GM12801 (cell line): ENCODE measurements around the gene ANKRD44.

Source experiments
- CTCF ChIP-seq: IDR thresholded peaks from one replicate; pipeline ENCODE4 v1.5.1; 2011; ENCODE audit warnings: control low read depth; ENCODE audit not compliant: insufficient read length; ENCODE audit errors: extremely low read depth

ANKRD44 gene

GRCh38 chr2:197297266-197297665 lies 13.3 kb downstream of the ANKRD44 start:
- no peak for TF ChIP-seq CTCF

- no peak for TF ChIP-seq CTCF
Measured at GRCh38 chr2:197296835-197297234, 13.7 kb downstream of the ANKRD44 start.

GRCh38 chr2:197294260-197294659 lies 16.3 kb downstream of the ANKRD44 start:
- TF ChIP-seq CTCF: no peak

GRCh38 chr2:197293252-197294007 lies 17.1 kb downstream of the ANKRD44 start:
- TF ChIP-seq CTCF: no peak

DNA sequence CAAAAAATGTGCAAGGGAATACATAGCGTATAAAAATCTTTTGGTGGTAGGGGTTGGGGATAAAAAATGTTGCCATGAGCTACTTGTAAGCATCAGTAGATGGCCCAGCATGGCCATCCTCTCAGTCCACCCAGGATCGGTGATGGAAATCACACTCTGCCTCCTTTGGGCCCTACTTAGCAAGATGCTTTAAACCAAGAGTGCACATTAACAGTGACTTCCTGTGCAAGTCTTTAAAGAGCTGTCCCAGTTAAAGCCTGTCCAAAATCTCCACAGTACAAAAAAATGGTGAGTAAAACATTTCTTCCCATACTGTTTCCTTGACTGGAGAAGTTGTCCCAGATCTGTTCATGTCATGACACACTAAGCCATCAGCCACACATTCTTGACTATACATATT lies 18.0 kb downstream of the ANKRD44 start:
- TF ChIP-seq CTCF: no peak

- no peak for TF ChIP-seq CTCF
Measured at GRCh38 chr2:197286805-197287595, 23.6 kb downstream of the ANKRD44 start.

DNA sequence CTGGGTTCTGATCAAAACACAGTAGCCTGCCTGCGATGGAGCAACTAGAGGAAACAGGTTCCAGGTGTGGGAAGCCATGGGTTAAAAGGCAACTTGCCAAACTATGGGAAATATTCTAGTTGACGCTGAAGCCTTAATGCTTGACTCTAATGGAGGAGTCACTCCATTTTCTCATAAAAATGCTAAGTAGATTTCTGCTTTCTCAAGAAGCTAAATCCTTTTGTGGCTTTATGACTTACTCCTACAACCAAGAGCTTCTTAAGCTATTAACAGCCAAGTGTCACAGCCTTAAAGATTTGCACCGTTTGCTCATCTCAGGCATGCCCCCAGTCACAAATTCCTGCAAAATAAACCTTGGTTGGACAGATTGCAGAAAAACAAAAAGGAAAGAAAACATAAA lies 25.2 kb downstream of the ANKRD44 start:
- TF ChIP-seq CTCF: no peak
